Measurements from ENCODE around the gene CYP46A1.

CYP46A1 gene

DNA sequence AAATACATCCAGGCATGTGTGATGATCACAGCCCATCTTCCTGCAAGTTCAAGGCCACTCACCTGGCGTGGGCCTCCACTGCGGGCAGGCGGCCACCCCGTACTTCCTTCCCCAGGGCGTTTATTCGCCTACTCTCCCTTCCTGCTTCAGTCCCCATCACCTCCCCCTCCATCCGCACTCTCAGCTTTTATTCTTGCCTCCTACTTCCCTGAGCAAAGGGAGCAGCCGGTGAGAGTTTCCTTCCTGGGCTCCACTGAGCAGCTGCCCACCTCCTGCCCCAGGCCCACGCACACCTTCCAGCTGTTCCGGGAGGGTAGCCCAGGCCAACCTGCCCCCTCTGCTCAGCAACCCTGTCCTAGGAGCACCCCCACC, 4.1 kb downstream of the CYP46A1 start:
- H3K4me3 ChIP-seq (ENCODE audit: low read depth, low read length), result no peak overlapping the region
- no peak for DNase-seq (ENCODE audit: low read depth)
- TF ChIP-seq, protein P1, sequence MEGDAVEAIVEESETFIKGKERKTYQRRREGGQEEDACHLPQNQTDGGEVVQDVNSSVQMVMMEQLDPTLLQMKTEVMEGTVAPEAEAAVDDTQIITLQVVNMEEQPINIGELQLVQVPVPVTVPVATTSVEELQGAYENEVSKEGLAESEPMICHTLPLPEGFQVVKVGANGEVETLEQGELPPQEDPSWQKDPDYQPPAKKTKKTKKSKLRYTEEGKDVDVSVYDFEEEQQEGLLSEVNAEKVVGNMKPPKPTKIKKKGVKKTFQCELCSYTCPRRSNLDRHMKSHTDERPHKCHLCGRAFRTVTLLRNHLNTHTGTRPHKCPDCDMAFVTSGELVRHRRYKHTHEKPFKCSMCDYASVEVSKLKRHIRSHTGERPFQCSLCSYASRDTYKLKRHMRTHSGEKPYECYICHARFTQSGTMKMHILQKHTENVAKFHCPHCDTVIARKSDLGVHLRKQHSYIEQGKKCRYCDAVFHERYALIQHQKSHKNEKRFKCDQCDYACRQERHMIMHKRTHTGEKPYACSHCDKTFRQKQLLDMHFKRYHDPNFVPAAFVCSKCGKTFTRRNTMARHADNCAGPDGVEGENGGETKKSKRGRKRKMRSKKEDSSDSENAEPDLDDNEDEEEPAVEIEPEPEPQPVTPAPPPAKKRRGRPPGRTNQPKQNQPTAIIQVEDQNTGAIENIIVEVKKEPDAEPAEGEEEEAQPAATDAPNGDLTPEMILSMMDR (IDR thresholded peaks at IDR 0.05; ENCODE audit: control insufficient read depth, extremely low read depth, insufficient read depth), result no peak

DNA sequence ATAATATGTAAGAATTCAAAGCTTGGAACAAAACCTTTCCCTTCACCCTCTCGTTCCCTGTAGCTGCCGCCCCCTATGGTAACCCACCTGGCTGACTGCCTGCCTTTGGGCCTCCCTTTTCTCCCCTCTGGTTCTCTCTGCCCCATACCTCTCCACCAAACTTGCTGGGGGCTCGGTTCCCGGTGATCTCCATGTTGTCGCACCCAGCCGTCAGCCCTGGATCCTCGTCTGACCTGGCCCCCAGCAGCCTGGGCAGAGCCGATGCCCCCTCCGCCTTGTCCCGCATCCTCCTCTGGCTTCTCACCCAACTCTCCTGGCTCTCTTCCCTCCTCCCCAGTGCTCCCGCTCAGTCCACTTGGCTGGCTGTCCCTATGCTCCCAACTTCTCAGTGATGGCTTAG, 4.5 kb downstream of the CYP46A1 start:
- TF ChIP-seq, protein P1 (IDR thresholded peaks at IDR 0.05; ENCODE audit: control insufficient read depth, extremely low read depth, insufficient read depth), result no peak
- no peak overlapping the region for H3K4me3 ChIP-seq (ENCODE audit: low read depth, low read length)
- DNase-seq (ENCODE audit: low read depth), result no peak

DNA sequence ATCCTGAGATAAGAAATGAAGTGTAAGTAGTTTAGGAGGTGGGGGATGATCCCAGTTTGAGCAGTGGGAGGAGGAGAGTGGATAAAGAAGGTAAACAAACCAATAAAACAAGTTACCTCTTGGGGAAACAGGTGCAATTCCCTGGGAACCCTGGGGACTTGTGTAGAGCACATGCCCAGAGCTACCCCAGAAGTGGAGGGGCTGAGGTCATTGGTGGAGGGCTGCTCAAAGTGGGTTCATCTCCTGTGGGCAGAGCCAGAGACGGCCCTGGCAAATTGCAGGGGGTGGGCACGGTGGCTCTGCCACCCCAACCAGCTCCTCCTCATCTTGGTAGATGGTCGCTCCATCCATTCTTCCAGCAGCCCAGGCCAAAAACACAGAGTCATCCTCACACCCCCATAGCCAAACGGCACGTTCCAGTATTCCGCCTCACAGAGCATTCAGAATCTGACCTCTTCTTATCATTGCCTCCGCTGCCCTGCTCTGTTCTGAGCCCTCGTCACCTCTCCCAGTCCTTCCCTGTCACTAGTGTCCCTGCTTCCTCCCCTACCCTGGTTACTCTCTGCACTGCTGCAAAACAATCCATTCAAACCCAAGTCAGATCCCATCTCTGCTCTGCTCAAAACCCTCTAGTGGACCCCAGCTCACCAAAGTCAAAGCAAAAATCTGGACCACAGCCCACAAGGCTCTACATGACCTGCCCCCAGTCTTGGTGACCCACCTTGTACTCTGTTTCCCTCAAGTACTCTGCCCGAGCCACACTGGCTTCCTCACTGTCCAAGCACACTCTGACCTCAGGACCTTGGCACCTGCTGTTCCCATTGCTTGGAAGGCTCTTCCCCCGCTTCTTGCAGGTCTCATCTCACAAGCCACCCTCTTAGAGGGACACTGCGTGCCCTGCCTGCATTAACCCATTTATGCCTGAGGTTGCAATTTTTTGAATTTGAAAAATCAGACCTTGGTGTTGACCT, 5.5 kb downstream of the CYP46A1 start:
- H3K4me3 ChIP-seq (ENCODE audit: low read depth, low read length), result no peak overlapping the region
- DNase-seq (ENCODE audit: low read depth), result no peak
- TF ChIP-seq, protein P1 (IDR thresholded peaks at IDR 0.05; ENCODE audit: control insufficient read depth, extremely low read depth, insufficient read depth), result no peak

DNA sequence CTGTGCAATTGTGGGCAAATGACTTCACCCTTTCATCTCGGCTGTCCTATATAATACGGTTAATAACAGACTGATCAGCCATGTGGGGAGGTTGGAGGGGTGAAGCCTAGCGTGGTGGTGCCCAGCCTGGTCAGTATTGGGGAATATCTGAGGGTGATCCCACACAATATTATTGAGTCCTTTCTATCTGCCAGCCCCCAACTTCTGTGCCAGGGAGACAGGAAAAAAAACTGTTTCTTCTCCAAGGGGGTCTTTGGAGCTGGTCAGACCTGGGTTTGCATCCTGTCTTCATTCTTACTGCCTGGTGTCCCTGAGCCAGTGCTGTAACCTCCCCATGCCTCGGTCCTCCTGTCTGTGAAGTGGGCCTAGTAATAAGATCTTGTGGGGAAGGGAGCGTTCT, 6.5 kb downstream of the CYP46A1 start:
- DNase-seq (ENCODE audit: low read depth), result no peak
- TF ChIP-seq, protein P1 (IDR thresholded peaks at IDR 0.05; ENCODE audit: control insufficient read depth, extremely low read depth, insufficient read depth), result no peak
- no peak overlapping the region for H3K4me3 ChIP-seq (ENCODE audit: low read depth, low read length)

DNA sequence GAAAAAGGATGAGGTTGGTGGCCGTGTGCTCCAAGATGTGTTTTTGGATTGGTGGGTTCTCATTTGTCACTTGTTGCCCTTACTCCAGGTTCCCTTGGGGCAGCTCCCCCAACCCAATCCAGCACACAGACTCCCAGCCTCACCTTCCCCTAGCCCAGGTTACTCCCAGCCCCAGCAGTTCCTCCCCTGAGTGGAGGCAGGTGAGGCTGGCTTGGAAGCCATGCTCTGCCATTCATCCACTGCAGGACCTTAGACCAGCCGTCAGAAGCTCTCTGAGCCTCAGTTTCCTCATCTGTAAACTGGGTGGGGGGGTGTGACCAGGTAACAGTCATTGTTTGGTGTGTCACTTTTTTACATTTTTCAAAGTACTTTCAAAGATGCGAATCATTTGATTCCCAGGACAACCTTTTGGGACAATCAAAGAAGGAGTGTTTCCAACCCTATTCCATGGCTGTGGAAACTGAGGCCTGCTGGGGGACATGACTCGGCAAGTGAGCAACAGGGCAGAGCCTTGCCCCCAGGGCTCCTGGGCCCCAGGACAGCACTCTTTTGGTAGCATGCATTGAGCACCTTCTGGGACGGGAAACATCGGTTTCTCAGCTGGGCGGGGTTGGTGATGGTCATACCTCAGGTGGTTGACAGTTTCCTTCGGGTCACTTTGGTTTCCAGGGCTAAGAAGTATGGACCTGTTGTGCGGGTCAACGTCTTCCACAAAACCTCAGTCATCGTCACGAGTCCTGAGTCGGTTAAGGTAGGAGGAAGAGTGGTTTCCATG, 7.2 kb downstream of the CYP46A1 start:
- H3K4me3 ChIP-seq (ENCODE audit: low read depth, low read length), result no peak overlapping the region
- TF ChIP-seq, protein P1 (IDR thresholded peaks at IDR 0.05; ENCODE audit: control insufficient read depth, extremely low read depth, insufficient read depth), result no peak
- DNase-seq (ENCODE audit: low read depth), result no peak

DNA sequence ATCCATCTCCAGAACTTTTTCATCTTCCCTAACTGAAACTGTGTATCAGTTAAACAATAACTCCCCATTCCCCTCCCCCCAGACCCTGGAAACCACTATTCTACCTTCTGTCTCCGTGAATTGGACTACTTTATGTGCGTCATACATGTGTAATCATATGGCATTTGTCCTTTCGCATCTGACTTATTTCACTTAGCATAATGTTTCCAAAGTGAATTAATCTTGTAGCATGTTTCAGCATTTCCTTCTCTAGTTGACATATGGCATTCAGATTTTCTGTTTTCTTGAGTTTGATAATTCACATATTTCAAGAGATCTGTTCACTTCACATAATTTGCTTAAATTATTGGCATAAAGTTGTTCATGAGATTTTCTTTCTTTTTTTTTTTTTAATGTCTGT, 9.8 kb downstream of the CYP46A1 start:
- H3K4me3 ChIP-seq (ENCODE audit: low read depth, low read length), result no peak overlapping the region
- TF ChIP-seq, protein P1 (IDR thresholded peaks at IDR 0.05; ENCODE audit: control insufficient read depth, extremely low read depth, insufficient read depth), result no peak
- DNase-seq (ENCODE audit: low read depth), result no peak

All from LNCaP clone FGC (cell line).